Fibroblast of lung (primary cell): ENCODE measurements around the gene ARHGAP10.

Experiments used
- EZH2 ChIP-seq: IDR thresholded peaks from 2 replicates; pipeline ENCODE4 v1.5.1; 2012; ENCODE audit warnings: low read length, control low read depth, mild to moderate bottlenecking; ENCODE audit errors: missing control alignments
- TF ChIP-seq, protein P1 (sequence below), 2 donors: IDR thresholded peaks in 1 of 2; conservative IDR thresholded peaks in 1 of 2; 1 replicate in 1 of 2; 2 replicates in 1 of 2; pipeline ENCODE4 v1.5.1; 2011 to 2012; ENCODE audit warnings: low read length in 2 of 2, control low read depth in 1 of 2, inconsistent platforms in 1 of 2, low read depth in 1 of 2, mild to moderate bottlenecking in 1 of 2

DNA sequence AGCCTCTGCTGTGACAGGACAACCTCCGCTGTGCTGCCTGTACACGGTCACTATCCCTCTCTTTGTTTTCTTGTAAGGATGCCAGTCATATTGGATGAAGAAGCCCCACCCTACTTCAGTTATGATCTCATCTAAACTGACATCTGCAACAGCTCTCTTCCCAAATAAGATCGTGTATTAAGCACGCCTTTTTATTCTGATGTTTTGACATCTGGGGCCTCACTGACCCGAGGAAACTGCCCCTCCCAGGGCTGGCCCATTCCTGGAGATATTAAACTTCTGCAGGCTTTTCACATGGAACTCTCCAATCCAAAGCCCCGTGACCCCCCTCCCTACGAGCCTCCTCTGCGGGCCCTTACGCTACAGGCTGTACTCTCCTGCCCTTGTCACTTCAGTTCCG lies 232.0 kb downstream of the ARHGAP10 start:
- TF ChIP-seq, protein P1, sequence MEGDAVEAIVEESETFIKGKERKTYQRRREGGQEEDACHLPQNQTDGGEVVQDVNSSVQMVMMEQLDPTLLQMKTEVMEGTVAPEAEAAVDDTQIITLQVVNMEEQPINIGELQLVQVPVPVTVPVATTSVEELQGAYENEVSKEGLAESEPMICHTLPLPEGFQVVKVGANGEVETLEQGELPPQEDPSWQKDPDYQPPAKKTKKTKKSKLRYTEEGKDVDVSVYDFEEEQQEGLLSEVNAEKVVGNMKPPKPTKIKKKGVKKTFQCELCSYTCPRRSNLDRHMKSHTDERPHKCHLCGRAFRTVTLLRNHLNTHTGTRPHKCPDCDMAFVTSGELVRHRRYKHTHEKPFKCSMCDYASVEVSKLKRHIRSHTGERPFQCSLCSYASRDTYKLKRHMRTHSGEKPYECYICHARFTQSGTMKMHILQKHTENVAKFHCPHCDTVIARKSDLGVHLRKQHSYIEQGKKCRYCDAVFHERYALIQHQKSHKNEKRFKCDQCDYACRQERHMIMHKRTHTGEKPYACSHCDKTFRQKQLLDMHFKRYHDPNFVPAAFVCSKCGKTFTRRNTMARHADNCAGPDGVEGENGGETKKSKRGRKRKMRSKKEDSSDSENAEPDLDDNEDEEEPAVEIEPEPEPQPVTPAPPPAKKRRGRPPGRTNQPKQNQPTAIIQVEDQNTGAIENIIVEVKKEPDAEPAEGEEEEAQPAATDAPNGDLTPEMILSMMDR (conservative IDR thresholded peaks at IDR 0.05 in 1 of 2, IDR thresholded peaks at IDR 0.05 in 1 of 2; ENCODE audit: low read depth in 1 of 2, low read length in 2 of 2): no peak
- no peak for TF ChIP-seq EZH2
